Activated CD8-positive, alpha-beta memory T cell treated with anti-CD3 and anti-CD28 coated beads for 1 hour (primary cell): ENCODE results near the gene ZNF831.
A peak's percentile ranks its signal among the peaks of the same experiment; 100 is the strongest.

Experiments
- DNase-seq, 2 donors: peaks; one replicate each; pipeline ENCODE4 v3.0.0-alpha.2; 2020; ENCODE audit warnings: low read depth in 1 of 2; ENCODE audit errors: extremely low read depth in 1 of 2

Gene ZNF831

DNA sequence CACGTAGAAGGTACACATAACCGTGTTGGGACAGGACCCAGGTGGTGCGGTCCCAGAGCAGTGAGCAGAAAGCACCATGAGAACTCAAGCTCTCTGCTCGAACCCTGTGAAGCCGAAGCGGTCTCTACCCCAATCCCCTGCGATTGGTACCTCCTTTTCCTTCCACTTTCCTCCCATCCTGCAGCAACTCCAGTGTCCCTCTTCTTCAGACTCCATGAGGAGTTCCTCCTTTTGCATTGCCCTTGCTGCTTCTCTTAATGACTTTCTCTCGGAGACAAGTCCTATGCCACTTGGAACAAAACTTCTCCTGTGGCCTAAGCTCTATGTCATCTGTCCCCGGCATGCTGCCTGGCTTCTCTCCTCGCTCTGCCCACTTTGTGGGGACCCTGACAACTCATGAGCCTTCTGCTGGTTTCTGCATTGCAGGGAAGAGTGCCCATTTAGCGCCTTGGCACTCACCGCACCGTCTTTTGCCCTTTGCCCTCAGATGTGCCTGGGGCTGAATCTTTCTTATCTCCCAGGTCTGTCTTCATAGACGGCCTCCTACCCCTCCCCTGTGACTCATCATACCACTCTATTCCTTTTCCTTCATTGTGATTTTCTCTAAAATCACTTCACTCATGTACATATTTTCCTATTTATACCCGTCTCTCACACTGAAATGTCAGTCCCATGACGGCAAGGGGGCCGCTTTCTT is 9.2 kb upstream of the ZNF831 start:
- no peak for DNase-seq

DNA sequence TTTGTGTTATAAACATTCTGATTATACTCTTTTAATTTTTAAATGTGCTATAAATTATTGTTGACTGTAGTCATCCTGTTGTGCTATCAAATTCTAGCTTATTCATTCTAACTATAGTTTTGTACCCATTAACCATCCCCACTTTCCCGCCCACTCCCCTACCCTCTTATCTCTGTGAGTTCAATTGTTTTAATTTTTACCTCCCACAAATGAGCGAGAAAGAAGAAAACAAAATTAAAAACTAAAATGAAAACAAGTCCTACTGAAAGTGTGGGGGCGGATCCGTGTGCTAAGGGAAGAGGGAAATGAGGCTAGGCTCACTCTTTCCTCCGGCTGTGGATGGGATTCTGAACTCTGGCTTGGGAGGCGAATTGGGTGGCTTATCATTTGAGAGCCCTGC is 6.6 kb upstream of the ZNF831 start:
- no peak for DNase-seq

DNA sequence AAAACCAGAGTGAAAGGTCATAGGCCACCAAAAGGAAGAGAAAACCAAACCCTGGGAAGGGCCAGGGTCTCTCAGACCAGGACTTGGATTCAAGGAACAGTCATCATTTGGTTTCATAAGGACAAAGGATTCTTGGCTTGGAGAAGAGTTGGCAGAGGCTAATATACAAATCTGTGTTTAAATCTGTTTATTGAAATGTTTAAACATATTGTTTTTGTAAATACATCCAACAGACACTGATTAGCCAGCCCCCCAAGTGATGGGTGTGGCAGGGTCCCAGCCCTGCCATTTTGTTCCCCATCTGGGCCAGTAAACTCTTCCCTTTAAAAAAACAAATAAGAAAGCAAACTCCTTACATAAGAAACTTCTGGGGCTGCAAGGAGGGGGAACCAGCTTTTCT is 6.1 kb upstream of the ZNF831 start:
- DNase-seq, result no peak

DNA sequence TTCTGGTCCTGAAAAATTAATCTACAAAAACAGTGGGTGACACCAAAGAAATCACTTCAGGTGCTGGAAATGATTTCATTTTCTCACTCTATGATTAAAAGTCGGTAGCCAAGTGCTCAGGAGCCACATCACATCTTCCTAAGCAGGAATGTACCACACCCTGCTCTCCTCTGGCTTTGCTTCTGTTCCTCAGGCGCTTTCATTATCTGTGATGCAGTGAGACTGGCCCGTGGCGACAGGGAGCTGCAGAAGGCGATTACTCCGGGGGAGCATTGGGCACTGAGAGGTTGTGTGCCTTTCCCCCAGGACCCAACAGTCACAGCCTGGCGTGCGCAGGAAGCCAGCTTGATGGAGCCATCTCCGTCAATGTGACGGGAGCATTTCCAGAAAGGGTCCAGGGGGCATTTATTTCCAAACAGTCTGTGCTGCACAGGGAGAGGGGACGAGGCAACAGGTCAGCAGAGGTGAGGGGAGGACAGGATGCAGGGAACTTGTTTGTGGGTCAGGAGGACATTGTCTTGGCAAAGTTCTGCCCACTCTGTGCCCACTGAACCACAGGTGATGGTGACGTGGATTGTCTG is 5.6 kb upstream of the ZNF831 start:
- DNase-seq, result no peak

DNA sequence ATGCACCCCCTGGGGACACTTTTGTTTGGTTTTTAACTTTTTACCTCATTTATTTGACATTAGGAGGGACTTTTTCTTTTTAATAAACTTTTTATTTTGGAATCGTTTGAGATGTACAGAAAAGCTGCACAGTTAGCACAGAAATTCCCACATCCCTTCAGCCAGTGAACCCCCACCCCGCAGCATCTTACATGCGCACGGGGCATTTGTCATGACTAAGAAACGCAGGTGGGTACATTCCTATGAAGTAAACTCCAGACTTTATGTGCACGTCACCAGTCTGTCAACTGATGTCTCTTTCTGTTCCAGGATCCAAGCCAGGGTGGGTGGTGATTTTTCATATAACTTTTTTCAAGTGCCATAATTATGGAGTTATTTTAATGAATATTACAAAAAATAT is 4.9 kb upstream of the ZNF831 start:
- no peak for DNase-seq

DNA sequence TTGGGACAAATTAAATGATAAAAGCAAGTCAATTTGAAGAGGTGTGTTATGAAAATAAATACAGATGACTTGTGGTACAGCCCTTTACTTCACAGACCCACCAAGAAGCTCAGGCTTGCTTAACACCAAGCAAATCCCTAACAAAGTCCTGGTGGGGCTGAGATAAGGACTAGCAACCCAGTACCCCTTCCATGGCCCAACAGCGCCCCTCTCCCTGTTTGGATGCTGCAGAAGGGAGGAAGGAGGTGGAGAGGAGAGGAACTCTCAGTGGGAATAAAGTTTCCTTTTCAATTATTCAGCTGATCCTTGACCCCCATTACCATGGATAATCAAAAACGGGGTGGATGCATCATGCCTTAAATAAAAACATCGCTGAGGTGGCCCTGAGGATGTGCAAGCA is 4.5 kb upstream of the ZNF831 start:
- no peak for DNase-seq

DNA sequence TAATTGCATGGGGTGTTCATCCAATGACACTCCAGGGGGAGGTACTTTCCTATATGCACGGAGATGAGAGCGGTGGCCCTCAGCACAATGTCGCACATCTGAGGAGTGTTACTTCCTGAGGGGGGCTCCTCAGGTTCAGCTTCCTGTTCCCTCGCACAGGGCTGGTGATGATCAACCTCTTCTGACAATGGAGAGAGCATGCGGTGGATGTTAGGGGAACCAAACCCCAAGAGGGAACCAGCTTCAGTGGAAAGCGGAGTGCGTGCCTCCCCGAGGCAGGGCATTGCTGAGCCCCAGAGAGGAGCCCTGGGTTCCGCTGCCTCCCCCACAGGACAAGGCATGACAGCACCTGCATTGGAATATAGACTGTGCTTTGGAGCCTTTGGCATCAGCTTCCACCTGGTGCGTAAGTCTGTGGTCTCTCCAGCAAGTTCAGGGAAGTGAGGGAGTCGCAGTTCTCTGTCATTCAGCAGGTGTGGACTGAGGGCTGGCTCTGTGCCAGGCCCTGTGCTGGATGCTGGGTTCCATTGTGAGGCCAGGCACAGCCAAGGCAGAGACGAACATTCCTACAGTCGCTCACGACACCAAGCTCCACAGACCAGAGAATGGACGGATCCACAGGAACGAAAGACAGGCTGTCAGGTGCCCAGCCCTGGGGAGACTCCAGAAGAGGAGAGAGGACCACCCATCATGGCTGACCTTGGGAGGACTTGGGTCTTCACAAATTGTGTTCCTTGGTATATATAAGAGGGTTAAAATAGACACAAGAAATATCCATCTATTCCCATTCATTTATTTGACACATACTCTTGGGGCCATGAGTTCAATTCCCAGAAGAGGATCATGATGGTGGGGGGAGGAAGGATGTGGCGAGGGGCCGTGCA is 3.9 kb upstream of the ZNF831 start:
- peak; percentile 40 to 56 for DNase-seq

DNA sequence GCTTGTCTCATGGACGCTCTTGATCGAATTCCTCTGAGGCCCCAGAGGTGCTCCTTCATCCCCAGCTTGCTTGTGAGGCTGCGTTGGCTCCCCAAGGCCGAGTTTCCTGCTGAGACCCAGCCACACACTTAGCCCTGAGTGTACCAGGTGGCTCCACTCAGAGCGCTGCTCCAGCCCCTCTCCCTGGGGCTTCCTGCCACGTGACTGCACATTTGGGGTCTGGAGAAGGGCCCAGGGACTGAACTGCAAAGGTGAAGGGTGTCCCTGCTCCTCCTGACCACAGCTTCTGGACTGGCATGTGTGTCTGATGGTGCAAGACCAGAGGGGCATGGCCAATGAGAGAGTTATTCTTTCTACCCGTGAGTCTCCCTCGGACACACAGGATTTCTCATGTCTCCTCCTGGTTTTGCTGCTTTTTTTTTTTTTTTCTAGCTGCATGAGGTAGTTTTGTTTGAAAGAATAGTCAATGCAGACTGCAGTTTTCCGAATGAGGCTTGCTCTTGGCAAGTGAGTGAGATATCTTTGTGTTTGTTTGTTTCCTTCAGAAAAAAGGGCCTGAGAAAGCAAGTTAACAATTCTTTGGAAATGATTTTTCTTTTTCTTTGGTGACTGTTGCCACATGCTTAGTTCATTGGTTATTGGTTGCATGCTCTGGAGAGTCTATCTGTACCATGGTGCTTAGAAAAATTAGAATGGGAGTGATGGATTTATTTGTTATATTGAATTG is 3.1 kb upstream of the ZNF831 start:
- DNase-seq, result no peak

DNA sequence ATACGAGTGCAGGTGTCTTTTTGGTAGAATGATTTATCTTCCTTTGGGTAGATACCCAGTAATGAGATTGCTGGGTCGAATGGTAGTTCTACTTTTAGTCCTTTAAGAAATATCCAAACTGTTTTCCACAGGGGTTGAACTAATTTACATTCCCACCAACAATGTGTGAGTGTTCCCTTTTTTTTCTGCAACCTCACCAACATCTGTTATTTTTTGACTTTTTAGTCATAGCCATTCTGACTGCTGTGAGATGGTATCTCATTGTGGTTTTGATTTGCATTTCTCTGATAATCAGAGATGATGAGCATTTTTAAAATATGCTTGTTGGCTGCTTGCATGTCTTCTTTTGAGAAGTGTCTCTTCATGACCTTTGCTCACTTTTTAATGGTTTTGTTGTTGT is 1.9 kb upstream of the ZNF831 start:
- no peak for DNase-seq

DNA sequence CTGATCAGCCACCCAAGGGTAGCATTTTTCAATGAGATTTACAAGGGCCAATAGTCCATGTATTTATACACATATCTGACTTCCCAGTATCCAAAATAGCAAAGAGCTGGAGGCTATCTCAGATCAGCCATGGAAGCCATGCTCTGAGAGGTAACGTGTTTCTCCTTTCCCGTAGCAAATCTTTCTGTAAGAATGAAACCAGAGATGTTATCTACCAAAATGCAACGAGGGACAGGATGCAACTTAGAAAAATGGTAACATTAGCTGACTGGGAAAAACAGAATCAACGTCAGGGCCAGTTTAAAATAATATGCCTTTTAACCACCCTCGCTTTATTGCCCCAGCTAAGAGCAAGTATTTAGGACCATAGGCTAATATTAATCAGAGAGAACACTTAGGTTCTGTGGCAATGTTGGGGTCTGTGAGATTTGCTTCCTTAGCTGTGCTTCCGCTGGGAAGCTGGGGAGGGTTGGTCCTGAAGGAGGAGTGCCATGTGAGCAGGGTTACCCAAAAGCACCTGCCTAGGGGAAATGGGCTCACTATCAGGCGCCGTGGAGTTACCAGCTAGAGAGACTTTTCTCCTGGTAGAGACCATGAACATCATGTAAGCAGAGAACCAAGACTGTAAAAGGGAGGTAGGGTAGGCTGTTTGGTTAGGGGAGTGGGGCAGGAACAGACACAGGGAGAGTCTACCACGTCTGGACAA is 1.2 kb downstream of the ZNF831 start:
- DNase-seq, result no peak

DNA sequence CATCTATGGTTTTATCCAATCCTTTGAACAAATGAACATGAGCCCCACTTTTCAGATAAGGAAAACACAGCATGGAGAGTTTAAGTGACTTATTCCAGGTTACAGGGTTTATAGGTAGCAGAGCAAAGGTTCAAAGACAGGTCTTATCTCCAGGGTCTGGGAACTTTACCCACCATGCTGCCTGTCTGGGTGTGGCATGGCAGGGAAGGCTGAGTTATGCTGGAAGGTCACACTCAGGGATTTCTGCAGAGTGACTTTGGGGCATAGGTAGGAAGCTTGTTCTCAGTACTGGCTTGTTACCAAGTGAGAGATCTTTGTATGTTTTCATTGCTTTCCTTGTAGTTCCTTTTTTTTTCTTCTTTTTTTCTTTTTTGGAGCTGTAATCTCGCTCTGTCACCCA is 1.8 kb downstream of the ZNF831 start:
- no peak for DNase-seq

DNA sequence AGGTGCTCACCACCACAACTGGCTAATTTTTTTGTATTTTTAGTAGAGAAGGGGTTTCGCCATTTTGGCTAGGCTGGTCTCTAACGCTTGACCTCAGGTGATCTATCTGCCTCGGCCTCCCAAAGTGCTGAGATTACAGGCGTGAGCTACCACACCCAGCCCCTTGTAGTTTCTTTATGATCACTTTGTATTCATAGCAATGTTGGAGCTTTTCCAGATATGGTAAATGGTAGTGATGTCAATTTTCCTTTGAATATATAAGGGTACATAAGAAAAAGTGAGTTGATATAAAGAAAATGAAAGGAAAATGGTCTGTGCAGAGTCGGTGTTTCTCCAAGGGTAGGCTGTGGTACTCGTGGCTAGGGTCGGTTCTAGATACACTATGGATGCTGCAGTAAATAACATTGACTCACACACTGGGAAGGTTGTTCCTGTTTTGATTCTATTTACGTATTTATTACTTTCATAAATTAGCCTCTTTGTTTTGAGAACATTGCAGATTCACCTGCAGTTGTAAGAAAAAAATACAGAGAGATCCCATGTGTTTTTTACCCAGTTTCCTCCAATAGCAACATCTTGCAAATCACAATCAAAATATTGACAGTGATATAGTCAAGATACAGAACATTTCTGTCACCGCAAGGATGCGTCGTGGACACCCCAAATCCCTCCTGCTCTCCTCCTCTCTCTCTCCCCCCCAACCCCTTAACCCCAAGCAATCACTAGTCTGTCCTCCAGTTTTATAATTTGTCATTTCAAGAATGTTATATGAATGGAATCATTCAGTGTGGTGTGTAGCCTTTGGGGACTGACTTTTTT is 2.5 kb downstream of the ZNF831 start:
- no peak for DNase-seq

DNA sequence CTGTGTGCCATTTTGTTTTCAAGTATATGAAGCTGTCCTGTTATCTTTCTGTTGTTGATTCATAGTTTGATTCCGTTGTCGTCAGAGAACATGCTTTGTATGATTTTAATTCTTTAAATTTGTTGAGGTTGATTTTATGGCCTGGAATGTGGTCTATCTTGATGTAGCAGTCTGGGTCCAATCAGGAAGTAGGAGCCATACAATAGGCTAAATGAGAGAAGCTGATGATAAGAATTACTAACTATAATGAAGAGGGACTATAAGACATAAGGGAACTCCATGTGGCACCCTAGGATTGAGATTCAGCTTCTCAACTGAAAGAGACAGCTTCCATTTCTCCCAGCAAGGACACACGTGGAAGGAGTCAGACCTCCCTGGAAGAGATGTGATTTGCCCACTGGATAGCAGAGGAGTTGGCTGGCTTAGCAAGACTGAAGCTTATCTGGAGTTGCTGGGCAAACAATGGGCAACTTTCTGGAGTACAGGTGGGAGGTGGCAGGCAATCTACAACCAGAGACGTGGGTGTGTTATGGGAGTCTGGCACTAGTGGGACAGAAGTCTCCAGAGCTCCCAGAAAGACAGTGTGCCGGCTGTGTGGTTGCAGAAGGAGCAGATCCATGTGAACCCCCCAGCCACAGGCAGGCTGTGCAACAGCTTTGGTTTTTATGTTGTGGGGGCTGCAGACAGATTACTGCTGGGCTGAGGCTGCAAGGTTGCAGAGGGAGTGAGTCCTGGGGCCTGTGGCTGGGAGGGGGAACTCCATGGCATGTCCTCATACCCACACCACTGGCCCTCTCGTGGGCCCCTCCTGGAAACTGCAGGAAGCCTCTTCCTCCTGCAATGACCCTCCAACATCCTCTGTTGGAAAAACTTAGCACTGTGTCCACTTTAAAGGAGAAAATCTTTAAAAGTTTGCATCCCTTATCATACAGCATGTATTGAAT is 7.1 kb downstream of the ZNF831 start:
- no peak for DNase-seq

DNA sequence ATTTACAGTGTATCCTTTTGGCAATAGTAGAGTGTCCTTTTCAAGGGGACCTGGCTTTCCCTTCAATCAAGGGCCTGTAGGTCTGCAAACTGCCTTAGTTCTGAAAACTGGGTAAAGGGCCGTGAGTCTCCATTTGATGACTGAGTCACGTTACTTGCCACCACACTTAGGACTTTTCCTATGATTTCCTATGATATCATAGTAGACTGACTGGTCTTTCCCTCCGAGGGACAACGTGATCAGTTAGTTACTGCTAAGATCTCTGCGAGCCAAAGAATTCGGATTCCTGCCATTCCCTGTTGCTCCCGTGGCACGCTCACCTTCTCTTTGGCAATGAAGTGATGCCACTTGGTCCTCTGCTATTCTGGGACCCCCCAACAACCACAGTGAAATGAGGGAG is 8.4 kb downstream of the ZNF831 start:
- DNase-seq, result no peak

DNA sequence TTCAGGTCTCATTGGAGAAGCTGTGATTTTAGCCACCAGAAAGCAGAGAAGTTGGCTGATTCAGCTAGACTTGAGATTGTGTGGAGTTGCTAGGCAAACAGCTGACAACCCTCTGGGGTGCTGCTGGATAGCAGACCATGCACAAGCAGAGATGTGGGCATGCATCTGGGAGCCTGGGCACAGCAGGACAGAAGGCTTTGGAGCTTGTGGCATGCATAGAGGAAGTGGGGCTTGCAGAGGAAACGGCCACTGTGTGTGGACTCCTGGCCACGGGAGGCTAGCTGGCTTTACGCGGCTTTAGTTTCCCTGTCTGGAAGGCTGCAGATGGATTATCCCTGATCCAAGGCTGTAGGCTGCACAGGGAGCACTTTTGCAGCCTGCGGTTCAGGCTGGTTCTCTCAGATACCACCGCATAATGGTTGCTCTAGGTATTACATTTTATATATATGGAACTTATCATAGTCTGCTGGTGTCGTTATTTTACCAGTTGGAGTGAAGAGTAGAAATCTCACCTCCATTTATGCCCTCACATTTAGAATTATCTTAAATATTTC is 10.4 kb downstream of the ZNF831 start:
- no peak for DNase-seq

DNA sequence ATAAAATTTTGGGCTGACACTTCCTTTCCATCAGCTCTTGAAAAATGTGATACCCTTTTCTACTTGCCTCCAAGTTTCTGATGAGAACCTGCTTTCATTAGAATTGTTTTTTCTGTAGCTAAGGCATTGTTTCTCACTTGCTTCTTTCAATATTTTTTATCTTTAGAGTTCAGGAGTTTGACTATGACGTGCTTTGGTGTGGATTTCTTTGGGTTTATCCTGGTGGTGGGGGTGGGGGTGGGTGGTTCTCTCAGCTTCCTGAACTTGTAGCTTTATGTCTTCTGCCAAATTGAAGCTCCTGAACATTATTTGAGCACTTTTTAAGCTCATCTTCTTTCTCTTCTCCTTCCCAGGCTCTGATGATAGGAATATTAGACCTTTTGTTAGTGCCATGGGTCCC is 11.4 kb downstream of the ZNF831 start:
- no peak for DNase-seq

DNA sequence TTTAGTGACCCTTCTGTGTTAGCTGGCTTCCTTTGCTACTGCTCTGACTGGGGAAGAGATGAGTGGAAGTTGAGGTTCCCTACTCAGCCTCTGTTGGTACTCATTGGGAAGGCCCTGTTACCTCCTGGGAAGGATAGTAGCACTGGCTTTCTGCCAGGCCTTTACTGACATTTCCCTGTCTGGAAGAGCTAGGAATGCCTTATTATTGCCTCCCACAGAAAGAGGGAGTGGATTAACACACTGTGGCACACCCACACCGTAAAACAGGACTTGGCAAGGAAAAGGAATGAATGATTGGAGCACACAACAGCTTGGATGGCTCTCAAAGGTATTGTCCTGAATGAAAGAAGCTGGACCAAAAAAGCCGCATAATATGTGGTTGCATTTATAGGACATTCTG is 12.2 kb downstream of the ZNF831 start:
- no peak for DNase-seq

DNA sequence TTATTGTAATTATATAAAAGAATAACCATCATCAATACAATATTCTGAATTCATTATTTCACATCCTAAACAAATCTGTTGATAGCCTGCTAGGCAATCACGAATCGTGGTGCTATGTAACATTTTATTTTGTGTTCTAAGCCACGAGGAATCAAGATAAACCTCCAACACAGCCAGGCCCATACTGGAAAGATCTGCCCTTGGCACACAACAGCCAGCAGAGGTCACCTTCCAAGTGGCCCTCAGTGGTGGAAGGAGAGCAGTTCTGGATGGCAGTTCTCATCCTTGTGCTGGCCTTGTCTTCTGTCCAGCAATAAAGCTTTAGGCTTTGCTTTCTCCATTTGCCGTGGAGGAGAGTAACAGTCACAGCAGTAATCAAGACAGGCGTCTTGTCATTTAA is 13.2 kb downstream of the ZNF831 start:
- DNase-seq, result no peak
